ENCODE results near the gene HS6ST3. TPM values are rescaled to one million over a fixed set of nuclear protein-coding genes. Genes with fewer than 3 reads are reported as not detected.

The HS6ST3 gene
- total and polyA plus RNA-seq, 9 donors: 0.08 to 0.80 (median 0.15) TPM

DNA sequence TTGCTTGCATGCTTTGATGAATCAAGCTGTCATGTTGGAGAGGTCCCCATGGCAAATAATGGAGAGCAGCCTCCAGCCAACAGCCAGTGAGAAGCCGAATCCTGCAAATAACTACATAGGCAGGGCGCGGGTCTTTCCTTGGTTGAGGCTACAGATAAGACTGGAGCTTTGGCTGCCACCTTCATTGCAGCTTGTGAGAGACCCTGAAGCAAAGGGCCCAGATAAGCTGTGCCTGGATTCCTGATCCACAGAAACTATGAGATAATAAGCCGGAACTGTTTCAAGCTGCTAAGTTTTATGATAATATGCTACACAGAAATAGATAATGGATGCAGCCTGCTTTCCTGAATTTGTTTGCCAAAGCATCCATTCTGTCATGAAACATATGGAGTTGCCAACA is 257.0 kb downstream of the HS6ST3 start:
- no peaks in the 10 kb centered on the region for H3K9me3 ChIP-seq (replicated peaks; ENCODE audit: control insufficient read depth, low read depth, low read length)
- H3K27ac ChIP-seq (ENCODE audit: low read length): no peak overlapping the region
- no peaks in the 10 kb centered on the region for H3K4me1 ChIP-seq (ENCODE audit: control insufficient read depth, insufficient read depth, low read length)
- no peaks in the 10 kb centered on the region for H3K36me3 ChIP-seq (ENCODE audit: control insufficient read depth, insufficient read depth, low read length)
- no peak for DNase-seq
- WGBS (ENCODE audit: insufficient coverage): 81% methylated on average over 4 of the region's 4 CpGs
- no peak overlapping the region for H3K4me3 ChIP-seq (ENCODE audit: low read length)
- no peaks in the 10 kb centered on the region for H3K27me3 ChIP-seq (ENCODE audit: control insufficient read depth, insufficient read depth, low read length)

- no CpG with 5 or more reads among the region's 1 CpG for WGBS (ENCODE audit: insufficient coverage)
Measured at GRCh38 chr13:96373597-96373996, 283.7 kb downstream of the HS6ST3 start.

GRCh38 chr13:96377835-96378234 is 287.9 kb downstream of the HS6ST3 start:
- no peaks in the 10 kb centered on the region for H3K4me1 ChIP-seq (ENCODE audit: control insufficient read depth, insufficient read depth, low read length)
- H3K27ac ChIP-seq (ENCODE audit: low read length): no peak overlapping the region
- H3K36me3 ChIP-seq (ENCODE audit: control insufficient read depth, insufficient read depth, low read length): no peaks in the 10 kb centered on the region
- WGBS (ENCODE audit: insufficient coverage): 100% methylated on average over 2 of the region's 3 CpGs
- no peak for DNase-seq
- no peaks in the 10 kb centered on the region for H3K27me3 ChIP-seq (ENCODE audit: control insufficient read depth, insufficient read depth, low read length)
- H3K9me3 ChIP-seq (replicated peaks; ENCODE audit: control insufficient read depth, low read depth, low read length): no peaks in the 10 kb centered on the region
- H3K4me3 ChIP-seq (ENCODE audit: low read length): no peak overlapping the region

More at GRCh38 chr13:96373597-96373996, 283.7 kb downstream of the HS6ST3 start:
- H3K4me1 ChIP-seq (ENCODE audit: control insufficient read depth, insufficient read depth, low read length): no peaks in the 10 kb centered on the region
- H3K4me3 ChIP-seq (ENCODE audit: low read length): no peak overlapping the region
- H3K36me3 ChIP-seq (ENCODE audit: control insufficient read depth, insufficient read depth, low read length): no peaks in the 10 kb centered on the region
- no peaks in the 10 kb centered on the region for H3K9me3 ChIP-seq (replicated peaks; ENCODE audit: control insufficient read depth, low read depth, low read length)
- no peak for DNase-seq
- no peaks in the 10 kb centered on the region for H3K27me3 ChIP-seq (ENCODE audit: control insufficient read depth, insufficient read depth, low read length)
- H3K27ac ChIP-seq (ENCODE audit: low read length): no peak overlapping the region

DNA sequence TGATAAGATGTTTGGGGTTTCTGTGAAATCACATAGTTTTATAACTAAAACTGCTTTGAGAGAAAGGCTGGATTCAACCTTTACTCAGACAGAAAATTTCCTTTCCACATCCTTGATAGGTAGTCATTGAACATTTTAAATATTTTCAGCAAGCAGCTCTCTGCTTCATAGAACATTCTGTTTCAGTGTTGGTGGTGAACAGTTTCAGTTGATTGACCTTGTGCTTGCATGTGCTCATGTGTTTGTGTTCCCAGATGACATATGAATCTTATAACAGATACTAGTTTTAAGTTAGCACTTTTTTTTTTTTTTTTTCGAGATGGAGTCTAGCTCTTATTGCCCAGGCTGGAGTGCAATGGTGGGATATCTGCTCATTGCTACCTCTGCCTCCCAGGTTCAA is 290.1 kb downstream of the HS6ST3 start:
- H3K27me3 ChIP-seq (ENCODE audit: control insufficient read depth, insufficient read depth, low read length): no peaks in the 10 kb centered on the region
- H3K36me3 ChIP-seq (ENCODE audit: control insufficient read depth, insufficient read depth, low read length): no peaks in the 10 kb centered on the region
- DNase-seq: no peak
- H3K4me3 ChIP-seq (ENCODE audit: low read length): no peak overlapping the region
- WGBS (ENCODE audit: insufficient coverage): no CpG with 5 or more reads among the region's 1 CpG
- H3K27ac ChIP-seq (ENCODE audit: low read length): no peak overlapping the region
- no peaks in the 10 kb centered on the region for H3K4me1 ChIP-seq (ENCODE audit: control insufficient read depth, insufficient read depth, low read length)
- no peaks in the 10 kb centered on the region for H3K9me3 ChIP-seq (replicated peaks; ENCODE audit: control insufficient read depth, low read depth, low read length)

DNA sequence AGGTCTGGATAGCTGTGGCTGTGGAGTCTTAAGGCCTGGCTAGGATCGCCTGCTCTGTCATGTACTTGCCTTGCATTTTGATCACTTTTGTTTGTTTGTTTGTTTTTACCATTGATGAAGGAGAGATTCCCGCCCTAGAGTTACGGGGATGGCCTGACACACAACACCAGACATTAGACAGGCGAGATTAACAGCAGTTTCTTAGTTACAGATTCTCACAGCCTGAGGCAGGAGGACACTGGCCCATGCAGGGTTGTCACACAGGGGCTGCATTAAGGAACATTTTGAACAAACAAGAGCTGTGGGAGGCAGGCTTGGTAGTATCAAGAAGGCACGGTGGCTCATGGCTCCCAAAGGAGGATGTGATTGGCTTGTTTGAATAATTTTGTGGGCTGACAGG is 291.8 kb downstream of the HS6ST3 start:
- WGBS (ENCODE audit: insufficient coverage): 72% methylated on average over 4 of the region's 5 CpGs
- Histone ChIP-seq H3K27ac (ENCODE audit: low read length) (no peak overlapping the region), H3K36me3 (ENCODE audit: control insufficient read depth, insufficient read depth, low read length) (no peaks in the 10 kb centered on the region), H3K27me3 (ENCODE audit: control insufficient read depth, insufficient read depth, low read length) (no peaks in the 10 kb centered on the region), H3K4me3 (ENCODE audit: low read length) (no peak overlapping the region), H3K9me3 (replicated peaks; ENCODE audit: control insufficient read depth, low read depth, low read length) (no peaks in the 10 kb centered on the region), H3K4me1 (ENCODE audit: control insufficient read depth, insufficient read depth, low read length) (no peaks in the 10 kb centered on the region)
- no peak for DNase-seq

DNA sequence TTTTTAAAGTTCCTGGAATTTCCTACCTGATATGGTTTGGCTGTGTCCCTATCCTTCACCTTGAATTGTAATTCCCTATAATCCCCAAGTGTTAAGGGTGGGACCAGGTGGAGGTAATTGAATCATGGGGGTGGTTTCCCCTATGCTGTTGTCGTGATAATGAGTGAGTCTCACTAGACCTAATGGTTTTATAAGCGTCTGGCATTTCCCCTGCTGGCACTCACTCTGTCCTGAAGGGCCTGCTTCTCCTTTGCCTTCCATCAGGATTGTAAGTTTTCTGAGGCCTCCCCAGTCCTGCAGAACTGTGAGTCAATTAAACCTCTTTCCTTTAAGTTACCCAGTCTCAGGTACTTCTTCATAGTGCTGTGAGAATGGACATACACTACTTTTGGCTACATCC is 298.7 kb downstream of the HS6ST3 start:
- H3K27ac ChIP-seq (ENCODE audit: low read length): no peak overlapping the region
- no peaks in the 10 kb centered on the region for H3K9me3 ChIP-seq (replicated peaks; ENCODE audit: control insufficient read depth, low read depth, low read length)
- no peaks in the 10 kb centered on the region for H3K36me3 ChIP-seq (ENCODE audit: control insufficient read depth, insufficient read depth, low read length)
- H3K4me1 ChIP-seq (ENCODE audit: control insufficient read depth, insufficient read depth, low read length): no peaks in the 10 kb centered on the region
- no peak overlapping the region for H3K4me3 ChIP-seq (ENCODE audit: low read length)
- WGBS (ENCODE audit: insufficient coverage): 20% methylated on average over 1 of the region's 2 CpGs
- no peaks in the 10 kb centered on the region for H3K27me3 ChIP-seq (ENCODE audit: control insufficient read depth, insufficient read depth, low read length)
- DNase-seq: no peak

DNA sequence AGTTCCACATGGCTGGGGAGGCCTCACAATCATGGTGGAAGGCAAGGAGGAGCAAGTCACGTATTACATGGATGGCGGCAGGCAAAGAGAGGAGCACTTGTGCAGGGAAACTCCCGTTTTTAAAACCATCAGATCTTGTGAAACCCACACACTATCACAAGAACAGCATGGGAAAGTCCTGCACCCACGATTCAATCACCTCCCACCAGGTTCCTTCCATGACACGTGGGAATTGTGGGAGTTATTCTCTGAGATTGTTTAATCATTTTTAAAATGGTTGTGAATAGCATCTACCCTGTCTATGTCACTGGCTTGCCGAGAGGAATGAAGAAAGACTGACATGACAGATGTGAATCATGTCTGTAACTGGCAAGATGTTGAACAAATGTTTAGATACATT is 301.7 kb downstream of the HS6ST3 start:
- H3K4me1 ChIP-seq (ENCODE audit: control insufficient read depth, insufficient read depth, low read length): no peaks in the 10 kb centered on the region
- no peaks in the 10 kb centered on the region for H3K36me3 ChIP-seq (ENCODE audit: control insufficient read depth, insufficient read depth, low read length)
- no peak overlapping the region for H3K4me3 ChIP-seq (ENCODE audit: low read length)
- no peak overlapping the region for H3K27ac ChIP-seq (ENCODE audit: low read length)
- 100% methylated on average over 1 of the region's 6 CpGs for WGBS (ENCODE audit: insufficient coverage)
- no peak for DNase-seq
- H3K9me3 ChIP-seq (replicated peaks; ENCODE audit: control insufficient read depth, low read depth, low read length): no peaks in the 10 kb centered on the region
- H3K27me3 ChIP-seq (ENCODE audit: control insufficient read depth, insufficient read depth, low read length): no peaks in the 10 kb centered on the region

- H3K4me3 ChIP-seq (ENCODE audit: low read length): no peak overlapping the region
- DNase-seq: no peak
Measured at GRCh38 chr13:96397807-96398206, 307.9 kb downstream of the HS6ST3 start.

GRCh38 chr13:96398486-96398885 is 308.6 kb downstream of the HS6ST3 start:
- H3K27ac ChIP-seq (ENCODE audit: low read length): no peak overlapping the region
- H3K9me3 ChIP-seq (replicated peaks; ENCODE audit: control insufficient read depth, low read depth, low read length): no peaks in the 10 kb centered on the region
- H3K4me3 ChIP-seq (ENCODE audit: low read length): no peak overlapping the region
- DNase-seq: no peak
- no peaks in the 10 kb centered on the region for H3K36me3 ChIP-seq (ENCODE audit: control insufficient read depth, insufficient read depth, low read length)
- H3K27me3 ChIP-seq (ENCODE audit: control insufficient read depth, insufficient read depth, low read length): no peaks in the 10 kb centered on the region
- H3K4me1 ChIP-seq (ENCODE audit: control insufficient read depth, insufficient read depth, low read length): no peaks in the 10 kb centered on the region
- WGBS (ENCODE audit: insufficient coverage): 80% methylated on average over 4 of the region's 4 CpGs

More at GRCh38 chr13:96397807-96398206, 307.9 kb downstream of the HS6ST3 start:
- Histone ChIP-seq H3K27ac (ENCODE audit: low read length) (no peak overlapping the region), H3K4me1 (ENCODE audit: control insufficient read depth, insufficient read depth, low read length) (no peaks in the 10 kb centered on the region), H3K9me3 (replicated peaks; ENCODE audit: control insufficient read depth, low read depth, low read length) (no peaks in the 10 kb centered on the region), H3K27me3 (ENCODE audit: control insufficient read depth, insufficient read depth, low read length) (no peaks in the 10 kb centered on the region), H3K36me3 (ENCODE audit: control insufficient read depth, insufficient read depth, low read length) (no peaks in the 10 kb centered on the region)
- no CpG with 5 or more reads among the region's 2 CpGs for WGBS (ENCODE audit: insufficient coverage)

DNA sequence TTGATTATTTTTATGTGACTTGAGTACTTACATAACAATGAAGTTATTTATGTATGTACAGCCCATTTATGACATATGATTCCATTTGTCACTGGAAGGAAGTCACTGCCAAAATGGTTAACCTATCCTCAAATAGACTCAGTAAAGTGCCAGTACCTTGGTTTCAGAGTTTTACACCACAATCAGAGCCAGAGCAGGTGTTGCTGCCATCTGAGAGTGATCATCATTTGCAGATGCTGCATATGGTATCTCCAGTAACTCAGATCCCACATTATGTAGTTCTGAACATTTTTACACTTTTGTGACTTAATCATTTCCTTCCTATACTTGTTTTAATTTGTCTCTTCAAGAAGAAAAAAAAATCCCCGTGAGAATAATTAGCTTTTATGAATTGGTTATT is 313.3 kb downstream of the HS6ST3 start:
- no CpG with 5 or more reads among the region's 1 CpG for WGBS (ENCODE audit: insufficient coverage)
- H3K27me3 ChIP-seq (ENCODE audit: control insufficient read depth, insufficient read depth, low read length): no peaks in the 10 kb centered on the region
- H3K4me1 ChIP-seq (ENCODE audit: control insufficient read depth, insufficient read depth, low read length): no peaks in the 10 kb centered on the region
- no peak overlapping the region for H3K27ac ChIP-seq (ENCODE audit: low read length)
- no peaks in the 10 kb centered on the region for H3K36me3 ChIP-seq (ENCODE audit: control insufficient read depth, insufficient read depth, low read length)
- H3K9me3 ChIP-seq (replicated peaks; ENCODE audit: control insufficient read depth, low read depth, low read length): no peaks in the 10 kb centered on the region
- no peak overlapping the region for H3K4me3 ChIP-seq (ENCODE audit: low read length)
- no peak for DNase-seq

- Histone ChIP-seq H3K4me1 (ENCODE audit: control insufficient read depth, insufficient read depth, low read length) (no peaks in the 10 kb centered on the region), H3K9me3 (replicated peaks; ENCODE audit: control insufficient read depth, low read depth, low read length) (no peaks in the 10 kb centered on the region), H3K27me3 (ENCODE audit: control insufficient read depth, insufficient read depth, low read length) (no peaks in the 10 kb centered on the region), H3K27ac (ENCODE audit: low read length) (no peak overlapping the region), H3K36me3 (ENCODE audit: control insufficient read depth, insufficient read depth, low read length) (no peaks in the 10 kb centered on the region), H3K4me3 (ENCODE audit: low read length) (no peak overlapping the region)
- DNase-seq: no peak
- whole genome bisulfite sequencing (ENCODE audit: insufficient coverage): no CpG with 5 or more reads among the region's 2 CpGs
Measured at GRCh38 chr13:96403651-96404050, 313.7 kb downstream of the HS6ST3 start.
